Effector memory CD8-positive, alpha-beta T cell (primary cell): ENCODE data around the gene GCSAML.

Experiments used
- ATAC-seq: fragments of 150-1000 bp; cut with Tn5 transposase; replicated peaks from 2 replicates; pipeline ENCODE4 v1.10.0; 2021; ENCODE audit warnings: mild to moderate bottlenecking, moderate library complexity
- DNase-seq, 3 experiments: peaks; one replicate each; pipeline ENCODE4 v3.0.0; 2021
- H3K27ac Mint-ChIP-seq, 2 donors: one replicate each; pipeline ENCODE4 v1.8.0; 2022; ENCODE audit warnings: mild to moderate bottlenecking in 2 of 2, mixed read lengths in 2 of 2, moderate library complexity in 2 of 2
- H3K27me3 Mint-ChIP-seq, 2 donors: one replicate each; pipeline ENCODE4 v1.8.0; 2022; ENCODE audit warnings: mixed read lengths in 2 of 2
- H3K36me3 Mint-ChIP-seq: one replicate; pipeline ENCODE4 v1.8.0; 2022; ENCODE audit warnings: mild to moderate bottlenecking, moderate library complexity, mixed read lengths; ENCODE audit not compliant: insufficient read depth
- H3K4me1 Mint-ChIP-seq, 2 donors: one replicate each; pipeline ENCODE4 v1.8.0; 2022; ENCODE audit warnings: low read depth in 2 of 2, mixed read lengths in 2 of 2
- H3K4me3 Mint-ChIP-seq, 2 donors: one replicate each; pipeline ENCODE4 v1.8.0; 2022; ENCODE audit warnings: mild to moderate bottlenecking in 2 of 2, mixed read lengths in 2 of 2, moderate library complexity in 2 of 2
- H3K9me3 Mint-ChIP-seq, 2 donors: one replicate each; pipeline ENCODE4 v1.8.0; 2022; ENCODE audit warnings: mixed read lengths in 2 of 2

GCSAML gene

GRCh38 chr1:247540581-247540980 is 8.4 kb upstream of the GCSAML start:
- no peak overlapping the region for H3K4me3 Mint-ChIP-seq
- H3K27ac Mint-ChIP-seq: no peak overlapping the region
- no peaks in the 10 kb centered on the region for H3K36me3 Mint-ChIP-seq
- H3K9me3 Mint-ChIP-seq: no peaks in the 10 kb centered on the region
- DNase-seq (no peak), ATAC-seq (no peak)
- H3K27me3 Mint-ChIP-seq: peaks cover 16 to 47% of the 10 kb centered on the region in 2 donors
- H3K4me1 Mint-ChIP-seq: no peaks in the 10 kb centered on the region

- Mint-ChIP-seq H3K27me3 (peaks cover 23 to 47% of the 10 kb centered on the region in 2 donors), H3K4me1 (no peaks in the 10 kb centered on the region), H3K4me3 (no peak overlapping the region), H3K36me3 (no peaks in the 10 kb centered on the region), H3K27ac (no peak overlapping the region), H3K9me3 (no peaks in the 10 kb centered on the region)
- ATAC-seq: no peak
- no peak for DNase-seq
These were observed 6.1 kb upstream of the GCSAML start for GRCh38 chr1:247542811-247543210.

- no peaks in the 10 kb centered on the region for H3K9me3 Mint-ChIP-seq
- ATAC-seq: no peak
These were observed 842 bp upstream of the GCSAML start for GRCh38 chr1:247548092-247548491.

DNA sequence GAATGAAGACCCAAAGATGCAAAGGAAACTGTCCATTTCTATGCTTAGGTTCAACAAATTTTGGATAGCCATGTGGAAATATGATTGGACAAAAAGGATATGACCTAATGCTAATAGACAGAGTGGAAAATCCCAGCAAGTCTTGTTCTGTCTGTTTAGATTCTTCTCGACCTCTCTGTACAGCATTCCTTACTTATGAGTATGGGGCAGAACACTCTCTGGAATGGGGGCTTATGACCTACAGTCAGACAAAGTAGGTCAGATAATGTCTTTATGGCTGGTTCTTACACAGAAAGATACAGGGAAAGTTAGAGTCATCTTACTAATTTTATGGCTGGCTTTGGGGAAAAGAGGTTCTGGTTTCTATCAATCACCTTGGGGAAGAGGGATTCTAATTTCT is 2.8 kb downstream of the GCSAML start:
- no peak for ATAC-seq
- no peak for DNase-seq
- Mint-ChIP-seq H3K4me3 (no peak overlapping the region), H3K27me3 (peaks cover 6 to 24% of the 10 kb centered on the region in 2 donors), H3K9me3 (no peaks in the 10 kb centered on the region), H3K4me1 (peaks cover 0 to 3% of the 10 kb centered on the region in 2 donors), H3K27ac (no peak overlapping the region), H3K36me3 (no peaks in the 10 kb centered on the region)

More at GRCh38 chr1:247548092-247548491, 842 bp upstream of the GCSAML start:
- peaks cover 14 to 32% of the 10 kb centered on the region in 2 donors for H3K27me3 Mint-ChIP-seq
- H3K4me3 Mint-ChIP-seq: no peak overlapping the region
- no peaks in the 10 kb centered on the region for H3K36me3 Mint-ChIP-seq
- H3K27ac Mint-ChIP-seq: no peak overlapping the region
- DNase-seq: no peak
- H3K4me1 Mint-ChIP-seq: peaks cover 0 to 3% of the 10 kb centered on the region in 2 donors

DNA sequence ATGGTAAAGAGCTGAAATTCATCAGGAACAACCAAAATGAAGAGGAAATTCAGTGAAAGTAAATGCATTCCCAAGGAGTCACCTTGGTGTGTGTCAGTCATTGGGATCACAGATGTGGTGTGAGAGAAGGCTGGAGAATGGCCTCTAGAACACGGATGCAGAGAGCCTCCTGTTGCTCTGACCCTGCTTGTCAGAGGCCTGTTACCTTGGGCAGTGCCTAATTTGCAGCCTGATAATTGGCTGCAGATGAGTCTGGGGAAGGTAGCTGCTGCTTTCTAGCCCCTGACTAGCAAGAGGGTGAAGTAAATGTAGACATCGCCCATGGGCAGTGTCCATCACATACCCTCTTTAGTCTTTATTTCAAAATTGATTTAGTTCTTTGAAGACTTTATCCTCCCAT is 3.3 kb downstream of the GCSAML start:
- Mint-ChIP-seq H3K27ac (no peak overlapping the region), H3K27me3 (peaks cover 6 to 24% of the 10 kb centered on the region in 2 donors), H3K36me3 (no peaks in the 10 kb centered on the region), H3K9me3 (no peaks in the 10 kb centered on the region), H3K4me1 (peaks cover 0 to 3% of the 10 kb centered on the region in 2 donors), H3K4me3 (no peak overlapping the region)
- DNase-seq (no peak), ATAC-seq (no peak)

- H3K4me3 Mint-ChIP-seq: no peak overlapping the region
- no peaks in the 10 kb centered on the region for H3K36me3 Mint-ChIP-seq
- H3K9me3 Mint-ChIP-seq: no peaks in the 10 kb centered on the region
- no peaks in the 10 kb centered on the region for H3K4me1 Mint-ChIP-seq
- ATAC-seq (no peak), DNase-seq (no peak)
- H3K27me3 Mint-ChIP-seq: peaks cover 9% of the 10 kb centered on the region in 2 donors
- H3K27ac Mint-ChIP-seq: no peak overlapping the region
These were observed 9.2 kb downstream of the GCSAML start for GRCh38 chr1:247557926-247558674.

GRCh38 chr1:247561711-247562110 is 12.8 kb downstream of the GCSAML start:
- Mint-ChIP-seq H3K27me3 (peaks cover 9 to 13% of the 10 kb centered on the region in 2 donors), H3K4me1 (no peaks in the 10 kb centered on the region), H3K27ac (no peak overlapping the region), H3K9me3 (no peaks in the 10 kb centered on the region), H3K36me3 (no peaks in the 10 kb centered on the region), H3K4me3 (no peak overlapping the region)
- ATAC-seq (no peak), DNase-seq (no peak)

GRCh38 chr1:247562198-247562597 is 13.3 kb downstream of the GCSAML start:
- Mint-ChIP-seq H3K27me3 (peaks cover 9 to 13% of the 10 kb centered on the region in 2 donors), H3K27ac (no peak overlapping the region), H3K36me3 (no peaks in the 10 kb centered on the region), H3K9me3 (no peaks in the 10 kb centered on the region), H3K4me3 (no peak overlapping the region), H3K4me1 (no peaks in the 10 kb centered on the region)
- no peak for ATAC-seq
- DNase-seq: no peak

DNA sequence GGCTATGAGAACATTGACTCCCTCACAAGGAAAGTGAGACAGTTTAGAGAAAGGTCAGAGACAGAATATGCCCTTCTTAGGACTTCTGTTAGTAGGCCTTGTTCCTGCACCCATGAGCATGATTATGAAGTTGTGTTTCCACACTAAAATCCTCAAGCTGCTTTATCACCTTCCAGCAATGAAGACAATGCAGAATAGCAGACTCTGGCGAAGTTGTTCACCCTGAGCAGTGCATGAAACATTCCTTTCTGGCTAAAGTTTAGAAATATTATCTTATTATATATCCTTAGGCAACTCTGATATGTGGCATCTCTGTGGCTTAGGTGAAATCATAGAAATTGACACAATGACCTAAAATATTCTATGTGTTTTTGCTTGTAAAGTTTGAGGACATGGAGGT is 25.3 kb downstream of the GCSAML start:
- ATAC-seq (no peak), DNase-seq (no peak)
- Mint-ChIP-seq H3K4me1 (no peaks in the 10 kb centered on the region), H3K27me3 (peaks cover 20 to 37% of the 10 kb centered on the region in 2 donors), H3K27ac (no peak overlapping the region), H3K4me3 (no peak overlapping the region), H3K9me3 (peaks cover 0 to 3% of the 10 kb centered on the region in 2 donors), H3K36me3 (no peaks in the 10 kb centered on the region)

DNA sequence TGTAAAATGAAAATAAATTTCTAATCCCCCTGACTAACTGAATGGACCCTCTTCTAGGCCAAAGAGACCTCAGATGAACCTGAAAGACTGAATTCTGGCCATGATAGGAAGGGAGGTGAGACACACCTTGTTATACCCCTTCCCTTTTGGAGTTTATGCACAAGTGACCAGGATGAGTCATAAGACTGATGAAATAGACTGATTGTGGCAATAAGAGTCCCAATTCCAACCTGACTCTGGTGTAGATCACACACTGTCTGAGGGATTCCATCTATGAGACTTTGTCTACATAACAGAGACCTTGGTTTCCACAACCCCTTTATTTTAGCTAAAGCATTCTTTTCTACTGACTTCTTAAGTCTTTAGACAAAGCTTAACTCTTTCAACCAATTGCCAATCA is 25.7 kb downstream of the GCSAML start:
- ATAC-seq (no peak), DNase-seq (no peak)
- H3K36me3 Mint-ChIP-seq: no peaks in the 10 kb centered on the region
- H3K27me3 Mint-ChIP-seq: peaks cover 20 to 37% of the 10 kb centered on the region in 2 donors
- no peak overlapping the region for H3K4me3 Mint-ChIP-seq
- peaks cover 0 to 3% of the 10 kb centered on the region in 2 donors for H3K9me3 Mint-ChIP-seq
- H3K4me1 Mint-ChIP-seq: no peaks in the 10 kb centered on the region
- no peak overlapping the region for H3K27ac Mint-ChIP-seq

- Mint-ChIP-seq H3K36me3 (no peaks in the 10 kb centered on the region), H3K4me1 (no peaks in the 10 kb centered on the region), H3K4me3 (no peak overlapping the region), H3K27ac (no peak overlapping the region), H3K27me3 (peaks cover 16 to 37% of the 10 kb centered on the region in 2 donors), H3K9me3 (no peaks in the 10 kb centered on the region)
- ATAC-seq: no peak
- no peak for DNase-seq
These were observed 27.6 kb downstream of the GCSAML start for GRCh38 chr1:247576514-247576913.

DNA sequence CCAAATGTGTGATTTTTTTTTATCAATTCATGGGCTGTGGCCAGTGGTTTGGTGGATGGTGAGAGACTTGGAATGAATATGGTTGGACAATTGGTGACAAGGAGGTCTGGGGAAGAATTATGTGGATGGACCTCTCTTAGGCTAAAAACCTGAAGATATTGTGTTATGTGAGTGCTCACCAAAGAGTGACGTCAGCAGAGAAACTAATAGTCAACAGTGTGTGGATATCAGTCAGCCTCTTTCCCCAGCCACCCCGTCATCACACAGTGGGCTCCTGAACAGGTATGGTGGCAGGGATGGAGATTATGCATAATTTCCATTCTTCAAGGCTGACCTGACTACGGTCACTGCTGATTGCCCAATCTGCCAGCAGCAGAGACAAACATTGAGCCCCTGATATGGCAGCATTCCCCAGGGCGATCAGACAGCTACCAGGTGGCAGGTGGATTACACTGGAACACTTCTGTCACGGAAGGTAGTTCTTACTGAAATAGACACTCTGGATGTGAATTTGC is 30.1 kb downstream of the GCSAML start:
- Mint-ChIP-seq H3K4me1 (no peaks in the 10 kb centered on the region), H3K27me3 (peaks cover 1 to 22% of the 10 kb centered on the region in 2 donors), H3K27ac (no peak overlapping the region), H3K36me3 (no peaks in the 10 kb centered on the region), H3K4me3 (no peak overlapping the region), H3K9me3 (no peaks in the 10 kb centered on the region)
- ATAC-seq: no peak
- DNase-seq: no peak

DNA sequence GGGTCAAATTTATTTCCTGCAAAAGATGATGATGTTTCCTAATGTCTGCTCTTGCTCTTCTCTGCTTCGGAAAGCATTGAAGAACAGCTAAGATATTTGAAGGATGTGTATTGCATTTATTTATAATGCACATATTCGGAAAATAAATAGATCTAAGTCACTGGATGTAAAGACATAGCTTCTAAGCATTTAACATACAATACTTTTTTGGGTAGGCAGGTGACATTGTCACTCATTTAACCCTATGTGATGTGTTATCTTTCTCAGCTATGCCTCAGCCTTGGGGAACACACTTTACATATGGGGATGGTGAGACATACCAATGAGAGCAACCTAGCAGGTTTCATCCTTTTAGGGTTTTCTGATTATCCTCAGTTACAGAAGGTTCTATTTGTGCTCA is 39.1 kb downstream of the GCSAML start, which contains the start of gene OR2G2:
TSS of gene OR2G2 (plus strand) at position 301 of the 400 bp plus-strand sequence. CDS start at position 301, 0 bp downstream.
- Mint-ChIP-seq H3K9me3 (peaks cover 0 to 5% of the 10 kb centered on the region in 2 donors), H3K27me3 (peaks cover 5 to 11% of the 10 kb centered on the region in 2 donors), H3K4me3 (no peak within 1 kb of the TSS), H3K27ac (no peak within 1 kb of the TSS), H3K4me1 (no peaks in the 10 kb centered on the region), H3K36me3 (no peaks in the 10 kb centered on the region)
- DNase-seq (no peak), ATAC-seq (no peak)

GRCh38 chr1:247605286-247605685 is 56.4 kb downstream of the GCSAML start, which contains the start of gene OR2G3:
TSS of gene OR2G3 (plus strand) at chr1:247605586. CDS start at chr1:247605586, 0 bp downstream.
- Mint-ChIP-seq H3K4me1 (no peaks in the 10 kb centered on the region), H3K9me3 (peaks cover 0 to 8% of the 10 kb centered on the region in 2 donors), H3K4me3 (no peak within 1 kb of the TSS), H3K27me3 (peaks cover 0 to 23% of the 10 kb centered on the region in 2 donors), H3K36me3 (peaks cover 3% of the 10 kb centered on the region), H3K27ac (no peak within 1 kb of the TSS)
- ATAC-seq (no peak), DNase-seq (no peak)
